K562 (cell line): ENCODE data around the gene RXRB. TPM values are rescaled to one million over a fixed set of nuclear protein-coding genes. Genes with fewer than 3 reads are reported as not detected.

Experiments
- ARID4B ChIP-seq: sonication (generic); formaldehyde crosslinking; IDR thresholded peaks from 2 replicates; pipeline ENCODE4 v1.8.0; 2022; ENCODE audit warnings: mild to moderate bottlenecking, missing genetic modification reagents
- ATF2 ChIP-seq: sonication (generic); formaldehyde crosslinking; IDR thresholded peaks from 2 replicates; pipeline ENCODE4 v1.8.1; 2022; ENCODE audit warnings: missing genetic modification reagents
- CREBBP ChIP-seq: IDR thresholded peaks from one replicate; pipeline ENCODE4 v1.6.1; 2012; ENCODE audit warnings: low read depth, mild to moderate bottlenecking, control low read depth, inconsistent platforms, low read length
- ETS2 ChIP-seq: IDR thresholded peaks from 2 replicates; pipeline ENCODE4 v1.6.1; 2016; ENCODE audit warnings: borderline replicate concordance, missing genetic modification characterization, mild to moderate bottlenecking, moderate library complexity, missing compliant biosample characterization; ENCODE audit not compliant: poor library complexity, severe bottlenecking
- NEUROD1 ChIP-seq: fragments of 150-350 bp; IDR thresholded peaks from 2 replicates; pipeline ENCODE4 v1.6.1; 2014; ENCODE audit warnings: borderline replicate concordance, low read length, low read depth; ENCODE audit not compliant: partially characterized antibody
- RB1 ChIP-seq: fragments of 450-650 bp; IDR thresholded peaks from 2 replicates; pipeline ENCODE4 v1.6.1; 2017; ENCODE audit warnings: low read depth, mild to moderate bottlenecking
- REST ChIP-seq, 2 experiments: fragments of 450-650 bp; formaldehyde crosslinking in 1 of 2; IDR thresholded peaks; 2 replicates each; pipeline versions ENCODE4 v1.4.0 to v1.6.1; 2014 to 2020; ENCODE audit warnings: mild to moderate bottlenecking in 2 of 2, borderline replicate concordance in 1 of 2, low read depth in 1 of 2
- SIN3A ChIP-seq, 2 experiments: fragments of 150-350 bp in 1 of 2; IDR thresholded peaks; 2 replicates each; pipeline ENCODE4 v1.6.1; 2011 to 2016; ENCODE audit warnings: borderline replicate concordance in 2 of 2, low read depth in 2 of 2, low read length in 2 of 2, mild to moderate bottlenecking in 2 of 2, moderate library complexity in 2 of 2; ENCODE audit not compliant: control insufficient read depth in 1 of 2
- SREBF2 ChIP-seq: sonication (generic); formaldehyde crosslinking; IDR thresholded peaks from 2 replicates; pipeline ENCODE4 v1.4.0; 2020; ENCODE audit warnings: mild to moderate bottlenecking, missing genetic modification reagents
- TCF15 ChIP-seq: fragments of 250-450 bp; sonication (Bioruptor Pico); IDR thresholded peaks from 2 replicates; pipeline ENCODE4 v1.8.0; 2022; ENCODE audit warnings: moderate library complexity, mild to moderate bottlenecking, inconsistent platforms
- polyA plus RNA-seq, 8 experiments: library from polyadenylated mRNA; depleted of rRNA in 4 of 8; stranded (reverse) in 5 of 8; unstranded in 3 of 8; fragments of >200 nt; fragmentation: Nextera tagmentation in 2 of 8; fragmentation: Illumina TruSeq in 1 of 8; extraction: Ambion mirVana in 2 of 8; extraction: Trizol in 1 of 8; gene quantifications; 2 replicates each; pipeline versions ENCODE4 v1.2.1 to v1.2.3, GENCODE V29; 2011 to 2014; ENCODE audit warnings: inconsistent platforms in 1 of 8, missing spikeins in 1 of 8
- total RNA-seq, 7 experiments: library from RNA; depleted of rRNA in 6 of 7; stranded (reverse); fragments of >200 nt in 6 of 7; fragmentation: Illumina TruSeq in 2 of 7; extraction: Trizol in 2 of 7; gene quantifications; 2 replicates each; pipeline versions ENCODE4 v1.2.1 to v1.2.3, GENCODE V29; 2011 to 2021; ENCODE audit warnings: low replicate concordance in 1 of 7

Gene RXRB
- total and polyA plus RNA-seq, 9 of the 15 experiments (the other 6 are each of a cell fraction or from before 2014, with no cell fraction given), result 0.76 to 35.5 (median 18.4) TPM

- TF ChIP-seq CREBBP (no peak), TCF15 (no peak), NEUROD1 (peak; percentile 27), RB1 (peak; percentile 53; the same call in 1 of the 2 replicates), ETS2 (tag) (no peak), ATF2 (CRISPR knock-in tag) (no peak), REST (IDR thresholded peaks at IDR 0.05; ENCODE audit: borderline replicate concordance) (no peak), REST (CRISPR knock-in tag; IDR thresholded peaks at IDR 0.05; ENCODE audit: low read depth) (peak; percentile 65; the same call in 1 of the 2 replicates), SIN3A (IDR thresholded peaks at IDR 0.05; ENCODE audit: borderline replicate concordance in 2 of 2, control insufficient read depth in 1 of 2, low read depth in 2 of 2, low read length in 2 of 2) (peak; percentile 30 to 31; a peak in 2 of 4 replicates), ARID4B (peak; percentile 51; the same call in 1 of the 2 replicates), SREBF2 (no peak)
Measured at GRCh38 chr6:33204415-33205190, 4.1 kb upstream of the RXRB start, which contains the start of gene HSD17B8 (continued).
